Measurements from ENCODE around the gene CCNL1.
"Not testable (repeated sequence)": the region's sequence is repeated elsewhere in the genome, so short reads cannot be mapped to it uniquely, and the experiment has no call there.

Gene CCNL1

DNA sequence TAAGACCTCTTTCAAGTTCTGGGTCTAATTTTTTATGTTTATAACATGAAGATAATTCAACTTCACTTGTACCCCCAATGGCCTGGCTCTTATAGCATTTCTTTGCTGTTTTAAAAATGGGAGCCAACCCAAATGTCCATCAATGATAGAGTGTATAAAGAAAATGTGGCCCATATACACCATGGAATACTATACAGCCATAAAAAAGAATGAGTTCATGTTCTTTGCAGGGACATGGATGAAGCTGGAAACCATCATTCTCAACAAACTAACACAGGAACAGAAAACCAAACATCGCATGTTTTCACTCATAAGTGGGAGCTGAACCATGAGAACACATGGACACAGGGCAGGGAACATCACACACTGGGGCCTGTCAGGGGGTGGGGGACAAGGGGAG is 57.4 kb downstream of the CCNL1 start:
- DNase-seq = not testable (repeated sequence)

GRCh38 chr3:157102098-157102497 is 57.8 kb downstream of the CCNL1 start:
- no peak for DNase-seq

DNA sequence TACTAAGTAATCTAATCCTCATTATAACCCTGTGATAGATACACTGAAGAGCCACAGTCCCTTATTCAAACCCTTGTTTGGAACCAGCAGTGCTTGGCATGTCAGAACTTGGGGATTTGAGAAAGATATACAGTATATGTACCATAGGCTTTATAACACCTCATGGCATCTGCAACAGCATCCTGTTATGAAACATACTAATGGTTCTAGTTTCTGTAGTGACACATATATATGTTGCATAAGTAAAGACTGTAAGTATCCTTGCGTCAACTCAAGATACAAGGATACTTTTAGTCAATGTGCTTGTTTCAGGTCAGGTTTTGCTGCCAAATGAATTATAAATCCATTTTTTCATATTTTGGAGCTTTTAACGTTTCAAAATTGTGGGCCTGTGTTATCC is 58.5 kb downstream of the CCNL1 start:
- no peak for DNase-seq

DNA sequence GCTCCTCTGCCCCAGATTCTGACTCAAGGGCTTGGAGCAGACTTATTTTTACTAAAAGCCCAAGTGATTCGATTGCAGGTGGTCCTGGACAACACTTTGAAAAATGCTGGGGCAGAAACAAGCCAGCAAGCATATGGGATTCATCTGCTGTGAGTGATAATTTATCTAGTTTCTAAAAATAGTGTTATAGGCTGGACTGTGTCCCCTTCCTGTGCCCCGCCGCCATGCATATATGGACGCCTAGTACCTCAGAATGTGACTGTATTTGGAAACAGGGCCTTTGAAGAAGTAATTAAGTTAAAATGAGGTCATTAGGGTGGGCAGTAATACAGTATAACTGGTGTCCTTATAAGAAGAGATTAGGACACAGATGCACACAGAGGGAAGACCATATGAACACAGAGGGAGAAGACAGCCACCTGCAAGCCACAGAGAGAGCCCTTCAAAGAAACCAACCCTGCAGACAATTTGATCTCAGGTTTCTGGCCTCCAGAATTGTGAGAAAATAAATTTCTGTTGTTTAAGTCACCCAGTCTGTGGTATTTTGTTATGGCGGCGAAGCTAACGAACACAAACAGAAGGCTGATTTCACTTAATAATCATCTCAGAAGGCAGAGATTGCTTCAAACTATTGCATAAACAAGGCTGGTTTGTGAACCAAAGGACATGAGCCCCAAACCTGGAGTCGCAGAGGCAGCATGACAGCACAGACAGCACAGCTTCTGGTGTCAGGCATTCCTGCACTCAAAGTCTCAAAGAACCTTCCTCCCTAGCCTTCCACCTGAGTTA is 59.1 kb downstream of the CCNL1 start:
- no peak for DNase-seq

DNA sequence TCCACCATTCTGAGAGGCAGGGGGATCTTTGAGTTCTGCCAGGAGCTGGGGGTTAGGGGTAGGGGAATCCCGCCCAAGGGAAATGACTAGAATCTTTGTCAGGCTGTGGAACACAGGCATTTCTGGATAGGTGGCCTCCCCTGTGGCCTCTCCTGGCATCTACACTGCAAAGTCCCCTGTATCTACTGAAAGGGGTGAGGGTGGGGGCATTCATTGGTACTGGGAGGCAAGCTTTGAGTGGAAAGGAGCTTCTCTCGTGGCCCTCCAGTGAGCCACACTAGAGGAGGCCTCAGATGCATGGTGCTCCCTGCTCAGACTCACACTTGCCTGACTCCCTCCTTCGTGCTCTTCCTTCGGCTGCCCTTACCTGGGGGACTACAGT is 59.9 kb downstream of the CCNL1 start:
- no peak for DNase-seq

DNA sequence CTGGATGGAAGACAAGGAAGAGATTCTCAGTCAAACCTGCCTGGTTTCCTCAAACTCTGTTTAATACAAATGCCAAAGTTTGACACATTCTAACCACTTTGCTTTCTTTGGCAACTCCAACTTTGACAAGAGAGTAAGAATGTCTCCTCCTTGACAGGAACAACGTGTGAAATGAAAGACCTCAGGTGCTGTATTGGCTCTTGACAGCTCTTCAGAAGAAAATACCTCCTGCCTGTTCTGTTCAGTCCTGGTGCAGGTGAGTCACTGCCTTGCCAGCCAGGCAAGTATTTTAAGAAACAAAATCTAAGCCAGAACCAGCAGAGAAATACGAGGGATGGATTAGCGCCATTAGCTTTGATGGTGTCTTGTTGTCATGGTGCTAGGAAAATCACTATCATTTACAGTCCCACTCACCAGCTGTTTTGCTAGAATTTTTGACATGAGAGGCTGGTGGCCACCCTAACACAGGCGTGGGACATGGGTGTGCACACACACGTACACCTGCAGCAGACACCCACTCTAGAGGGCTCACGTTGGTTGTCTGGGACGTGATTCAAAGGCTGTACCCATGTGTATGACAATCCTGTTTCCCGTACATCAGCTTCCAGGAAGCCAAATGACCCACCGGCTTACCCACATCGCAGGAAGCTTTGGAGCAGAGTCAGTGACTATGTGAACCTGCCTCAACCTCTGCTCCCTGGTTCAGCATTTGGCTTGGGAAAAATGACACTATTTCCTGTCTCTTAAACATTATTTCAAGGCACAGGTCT is 60.4 kb downstream of the CCNL1 start:
- DNase-seq = no peak

- DNase-seq = no peak
Observed at GRCh38 chr3:157098823-157099185, 61.1 kb downstream of the CCNL1 start.

DNA sequence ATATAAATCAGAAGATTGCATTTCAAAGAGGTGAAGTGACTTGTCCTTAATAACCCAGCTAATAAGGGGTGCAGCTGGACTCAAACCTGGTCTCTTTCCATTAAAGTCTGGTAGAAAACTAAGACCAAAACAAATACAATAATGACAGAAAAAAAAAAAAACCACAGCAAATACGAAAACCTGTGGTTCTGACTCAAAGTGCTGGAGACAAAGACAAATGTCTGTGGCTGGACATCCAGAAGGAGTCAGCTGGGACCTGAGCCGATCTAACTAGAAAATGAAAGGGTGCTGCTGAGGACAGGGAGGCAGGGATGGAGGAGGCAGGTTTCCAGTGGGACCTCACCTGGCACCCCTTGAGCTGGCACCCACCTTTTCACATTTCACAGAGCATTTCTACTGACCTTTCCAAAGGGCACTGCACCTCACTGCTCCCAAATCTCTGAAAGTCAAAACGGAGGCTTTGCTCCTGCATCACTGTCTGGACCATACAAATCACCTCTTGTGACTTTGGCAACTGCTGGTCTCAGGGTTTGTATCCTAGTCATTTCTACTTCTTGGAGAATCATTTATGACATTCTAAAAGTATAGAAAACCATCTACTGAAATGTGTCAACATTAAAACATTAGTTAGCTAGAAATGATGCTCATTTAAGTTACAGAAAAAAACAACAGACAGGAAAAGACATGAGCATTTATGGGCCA is 61.7 kb downstream of the CCNL1 start:
- no peak for DNase-seq
